Occipital lobe (tissue), 2 donors: ENCODE measurements around the gene PARVA. TPM values are rescaled to one million over a fixed set of nuclear protein-coding genes. Genes with fewer than 3 reads are reported as not detected.

ENCODE experiments used
- DNase-seq: peaks from one replicate; lab custom pipeline; 2025; lab: John Stamatoyannopoulos, UW
- total RNA-seq: library from RNA; depleted of rRNA; stranded (reverse); fragments of >200 nt; gene quantifications from one replicate; pipeline ENCODE4 v1.2.3, GENCODE V29; 2014

The PARVA gene
- total RNA-seq, 1 donor from 2014 or later, result 5.6 TPM

GRCh38 chr11:12430954-12431595, 53.7 kb downstream of the PARVA start:
- DNase-seq, result no peak

GRCh38 chr11:12432507-12432906, 55.1 kb downstream of the PARVA start:
- no peak for DNase-seq

GRCh38 chr11:12433121-12433520, 55.8 kb downstream of the PARVA start:
- DNase-seq, result no peak

DNA sequence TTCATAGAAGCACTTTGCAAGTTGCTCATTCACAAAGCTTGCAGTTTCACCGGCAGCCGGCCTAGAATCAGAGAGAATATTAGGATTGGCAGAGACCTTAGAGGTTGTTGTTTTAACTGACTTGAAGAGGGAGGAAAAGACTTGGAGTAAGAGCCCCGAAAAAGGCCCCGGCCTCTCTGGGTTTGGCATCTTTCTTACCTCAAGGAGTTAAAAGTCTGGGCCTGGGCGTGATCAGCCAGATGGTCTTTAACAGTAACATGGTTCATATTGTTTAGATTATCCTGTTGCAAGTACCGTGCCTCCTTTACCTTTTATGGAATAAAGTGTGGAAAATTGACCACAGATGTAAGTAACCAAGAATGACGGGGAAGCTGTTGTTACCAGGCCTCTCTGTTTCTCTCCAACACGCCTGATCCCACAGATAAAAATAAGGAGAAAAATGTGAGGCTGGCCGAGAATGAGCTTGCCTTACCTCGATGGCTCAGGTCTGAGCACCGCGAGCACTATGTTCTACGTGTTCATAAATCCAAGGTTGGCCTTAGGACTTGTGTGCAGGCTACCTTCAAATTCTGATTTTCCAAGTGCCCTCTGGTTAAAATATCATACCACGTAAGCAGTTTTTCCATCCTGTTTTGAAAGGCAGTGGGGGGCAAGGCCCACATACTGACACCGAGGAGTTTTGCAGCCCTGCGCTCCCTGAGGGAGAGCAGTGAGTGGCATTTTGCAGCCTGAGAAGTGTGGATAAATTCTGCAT, 56.4 kb downstream of the PARVA start:
- DNase-seq, result no peak

GRCh38 chr11:12434325-12434654, 56.9 kb downstream of the PARVA start:
- no peak for DNase-seq

DNA sequence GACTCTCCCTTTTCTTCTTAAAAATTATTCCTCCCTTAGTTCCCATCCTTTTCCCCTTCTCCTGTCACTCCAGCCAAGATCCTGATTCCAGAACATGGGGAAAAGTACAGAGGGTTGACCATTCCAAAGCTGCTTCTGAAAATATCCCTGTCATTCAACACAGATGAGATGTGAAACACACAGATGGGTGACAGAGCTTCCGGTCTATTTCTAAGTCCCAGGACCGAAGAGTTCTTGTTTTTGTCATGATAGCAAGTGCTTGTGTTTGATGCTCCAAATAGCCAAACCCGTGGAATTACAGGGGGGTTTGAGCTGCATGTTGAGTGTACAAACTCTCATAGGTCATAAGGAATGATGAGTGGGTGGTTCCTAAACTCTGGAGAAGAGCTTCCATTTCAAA, 57.9 kb downstream of the PARVA start:
- no peak for DNase-seq

- no peak for DNase-seq
Observed at GRCh38 chr11:12436266-12436665, 58.9 kb downstream of the PARVA start.

DNA sequence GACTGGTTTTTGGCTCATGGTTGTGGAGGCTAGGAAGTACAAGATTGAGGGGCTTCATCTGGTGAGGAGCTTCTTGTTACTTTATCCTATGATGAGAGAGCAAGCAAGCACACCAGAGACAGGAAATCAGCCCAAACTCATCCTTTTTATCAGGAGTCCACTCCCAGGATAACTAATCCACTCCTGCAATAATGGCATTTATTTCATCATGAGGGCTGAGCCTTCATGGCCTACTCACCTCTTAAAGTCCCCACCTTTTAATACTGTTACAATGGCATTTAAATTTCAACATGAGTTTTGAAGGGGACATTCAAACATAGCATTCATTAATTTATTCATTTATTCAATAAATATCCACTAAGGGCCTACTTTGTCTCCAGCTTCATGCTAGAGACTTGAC, 60.9 kb downstream of the PARVA start:
- no peak for DNase-seq

GRCh38 chr11:12439615-12440014, 62.2 kb downstream of the PARVA start:
- no peak for DNase-seq

- DNase-seq, result no peak
Observed at GRCh38 chr11:12440565-12440964, 63.2 kb downstream of the PARVA start.

DNA sequence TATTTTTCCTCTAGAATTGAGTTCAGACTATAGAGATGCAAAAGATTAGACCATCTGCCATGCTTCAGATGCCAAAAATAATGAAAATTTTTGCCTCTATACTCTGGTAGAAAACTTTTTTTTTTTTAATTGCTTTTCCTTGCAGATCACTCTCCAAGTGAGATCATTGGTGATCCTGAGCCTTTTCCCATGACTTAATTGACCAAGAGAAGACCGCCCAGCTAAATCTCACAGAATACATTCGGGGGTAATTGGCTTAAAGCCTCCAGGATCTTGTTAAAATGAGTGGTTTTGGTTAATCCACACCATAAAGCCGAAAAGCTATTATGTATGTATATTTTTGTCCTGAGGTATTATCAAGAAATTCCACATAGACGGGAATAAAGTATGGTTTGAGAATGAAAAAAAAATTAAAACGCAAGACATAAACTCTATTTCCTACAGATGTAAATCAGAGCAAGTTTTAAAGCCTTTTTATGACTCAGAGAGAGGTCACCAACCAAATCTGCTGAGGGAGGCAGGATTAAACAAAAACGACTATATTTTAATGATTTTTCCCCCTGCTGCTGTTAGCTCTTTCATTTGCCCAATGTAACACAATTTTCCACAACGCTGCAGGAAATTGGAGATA, 64.0 kb downstream of the PARVA start:
- no peak for DNase-seq

GRCh38 chr11:12444601-12445000, 67.2 kb downstream of the PARVA start:
- no peak for DNase-seq

DNA sequence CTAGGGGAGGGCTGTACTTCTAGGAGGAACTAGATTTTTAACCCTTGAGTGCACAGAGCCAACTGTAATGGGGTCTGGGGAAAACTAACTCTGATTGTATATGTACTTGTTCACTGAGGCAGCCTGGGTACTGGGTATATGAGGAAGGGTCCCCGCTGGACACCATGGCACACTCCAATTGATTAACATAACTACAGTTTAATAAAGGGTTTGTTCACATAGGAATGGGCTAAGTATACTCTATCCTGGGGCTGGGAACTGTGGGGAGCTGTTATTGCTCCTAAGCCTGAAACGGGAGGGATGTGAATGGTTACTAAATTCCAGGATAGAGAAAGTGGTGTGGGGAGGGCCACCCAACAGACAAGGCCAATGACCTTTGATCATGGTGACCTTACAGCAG, 67.6 kb downstream of the PARVA start:
- DNase-seq, result no peak

DNA sequence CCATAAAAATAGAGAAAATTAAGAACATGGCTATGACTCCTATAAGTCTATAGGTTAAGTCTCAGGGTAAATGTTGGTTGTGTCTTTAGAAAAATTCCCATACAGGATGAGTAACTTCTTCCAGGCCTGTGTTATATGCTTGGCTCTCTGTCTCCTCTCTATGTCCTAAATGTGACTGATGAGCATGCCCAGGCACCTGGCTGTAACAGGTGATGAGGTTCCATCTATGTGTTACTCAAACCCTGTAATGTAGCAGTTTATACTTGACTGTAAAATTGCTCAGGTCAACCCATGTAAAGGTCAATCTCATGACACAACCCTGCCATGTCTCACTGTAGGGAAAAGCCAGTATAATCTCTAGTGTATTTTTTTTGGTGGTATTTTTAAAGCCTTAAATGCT, 69.5 kb downstream of the PARVA start:
- DNase-seq, result no peak

DNA sequence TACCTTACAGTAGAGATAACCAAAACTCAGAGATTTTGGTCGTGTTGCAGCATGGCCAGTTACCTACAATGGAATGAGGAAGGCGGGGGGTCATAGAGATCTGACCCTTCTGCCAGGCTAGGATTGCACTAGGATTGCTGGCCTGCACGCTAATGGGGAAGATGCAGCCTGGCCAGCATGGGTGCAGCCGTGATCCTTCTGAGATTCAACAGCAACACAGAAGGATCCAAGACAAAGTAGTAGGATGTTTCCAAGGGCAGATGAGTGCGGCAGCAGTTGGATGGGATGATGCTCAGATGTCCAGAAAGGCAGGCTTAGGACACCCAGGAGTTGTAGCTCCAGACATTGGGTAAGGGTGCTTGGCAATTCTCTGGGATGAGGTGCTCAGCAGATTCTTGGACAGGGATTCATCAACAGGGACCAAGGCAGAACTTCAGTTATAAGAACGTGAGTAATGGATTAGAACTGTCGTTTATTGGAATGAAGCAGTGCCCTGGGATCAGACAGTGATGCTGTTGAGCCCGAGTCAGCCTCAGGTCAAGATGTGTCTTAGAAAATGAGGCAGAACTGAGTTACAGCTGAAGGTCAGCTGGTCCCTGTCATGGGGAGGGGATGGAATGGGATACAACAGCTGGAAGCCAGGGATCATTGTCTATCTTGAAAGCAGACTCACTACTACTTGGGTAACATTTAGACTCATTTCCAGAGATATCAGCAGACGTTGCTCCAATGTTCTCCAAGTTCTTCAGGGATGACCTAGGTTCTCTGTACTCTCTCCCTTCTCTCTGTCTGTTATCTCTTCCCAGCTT, 71.0 kb downstream of the PARVA start:
- no peak for DNase-seq

GRCh38 chr11:12449961-12450715, 72.8 kb downstream of the PARVA start:
- no peak for DNase-seq

DNA sequence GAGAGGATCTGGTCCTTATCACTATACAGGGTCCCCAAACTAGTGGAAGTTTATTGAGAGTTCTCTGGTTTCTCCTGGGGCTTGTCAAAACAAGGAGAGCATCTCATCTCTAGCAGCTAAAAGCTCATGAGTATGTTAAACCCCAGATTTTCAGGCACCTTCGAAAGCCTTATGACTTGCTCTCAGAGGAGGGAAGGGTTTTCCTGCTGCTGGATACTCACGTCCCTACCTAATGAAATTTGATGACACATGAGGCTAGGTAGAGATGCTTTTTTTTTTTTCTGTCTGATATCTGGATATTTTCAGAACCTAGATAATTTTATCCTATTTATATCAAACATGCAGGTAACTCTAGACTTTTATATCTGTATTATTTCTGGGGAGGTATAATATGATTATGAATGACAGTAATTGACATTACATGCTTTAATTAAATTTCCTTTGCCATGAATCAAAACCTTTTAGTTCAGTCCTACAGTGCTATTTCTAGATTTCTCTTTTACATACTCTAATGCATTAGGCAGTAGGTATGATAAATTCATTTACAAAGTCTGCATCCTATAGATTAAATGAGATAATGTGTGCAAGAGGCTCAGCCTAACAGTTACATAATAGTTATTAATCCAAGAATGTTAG, 73.9 kb downstream of the PARVA start:
- DNase-seq, result no peak

GRCh38 chr11:12453243-12453642, 75.9 kb downstream of the PARVA start:
- DNase-seq, result no peak

GRCh38 chr11:12454782-12455181, 77.4 kb downstream of the PARVA start:
- no peak for DNase-seq

- no peak for DNase-seq
Observed at GRCh38 chr11:12455938-12456337, 78.6 kb downstream of the PARVA start.
